A549 (cell line): ENCODE measurements around the gene PAK1IP1. TPM values are rescaled to one million over a fixed set of nuclear protein-coding genes. Genes with fewer than 3 reads are reported as not detected.

Experiments
- ATAC-seq, 2 experiments: fragments of 200-7000 bp in 1 of 2; fragments of >200 bp in 1 of 2; cut with Nextera tagmentation in 1 of 2; cut with Tn5 transposase in 1 of 2; 3 replicates each; pipeline versions ENCODE4 v1.8.0 to v1.9.1; 2018 to 2020; ENCODE audit warnings: mild to moderate bottlenecking in 1 of 2, moderate library complexity in 1 of 2
- CTCF ChIA-PET: fragments of 300-600 bp; sonication (Branson Sonifier 250); formaldehyde crosslinking; extraction: SDS; loops from one replicate; lab custom pipeline; 2021; ENCODE audit warnings: antibody characterized with exemption, inconsistent platforms; lab: Yijun Ruan, JAX
- POLR2A ChIA-PET: fragments of 350-600 bp; formaldehyde crosslinking; extraction: SDS; loops from one replicate; lab custom pipeline; 2021; ENCODE audit warnings: antibody characterized with exemption, inconsistent platforms; lab: Yijun Ruan, JAX
- DNase-seq, 2 experiments: peaks; one replicate each; pipeline versions ENCODE4 v3.0.0 to v3.0.0-alpha.2; 2011 to 2016; ENCODE audit warnings: low read depth in 1 of 2, low spot score in 1 of 2
- FAIRE-seq: peaks from 2 replicates; lab custom pipeline; 2011; peaks lifted over from hg19 to GRCh38; lab: Jason Lieb, UNC
- H3K27ac ChIP-seq, 2 experiments: fragments of >200 bp; sonication (Bioruptor Twin); formaldehyde crosslinking; 3 replicates each; pipeline ENCODE4 v1.5.1; 2016 to 2017
- H3K4me1 ChIP-seq: fragments of >200 bp; sonication (Bioruptor Twin); formaldehyde crosslinking; 3 replicates; pipeline ENCODE4 v1.6.1; 2016
- H3K4me2 ChIP-seq: fragments of >200 bp; sonication (Bioruptor Twin); formaldehyde crosslinking; 3 replicates; pipeline ENCODE4 v1.6.1; 2016
- H3K4me3 ChIP-seq: fragments of >200 bp; sonication (Bioruptor Twin); formaldehyde crosslinking; 3 replicates; pipeline ENCODE4 v1.5.1; 2016
- H3K9me3 ChIP-seq: fragments of >200 bp; sonication (Bioruptor Twin); formaldehyde crosslinking; 3 replicates; pipeline ENCODE4 v1.6.1; 2016
- CBX2 ChIP-seq: fragments of 200-600 bp; sonication (generic); IDR thresholded peaks from 2 replicates; pipeline ENCODE4 v1.6.1; 2016; ENCODE audit warnings: low read depth, mild to moderate bottlenecking, borderline replicate concordance
- CHD2 ChIP-seq: fragments of 150-350 bp; IDR thresholded peaks from 2 replicates; pipeline ENCODE4 v1.6.1; 2014; ENCODE audit warnings: low read length; ENCODE audit not compliant: partially characterized antibody
- CHD4 ChIP-seq: fragments of 200-600 bp; sonication (generic); IDR thresholded peaks from 2 replicates; pipeline ENCODE4 v1.6.1; 2016; ENCODE audit warnings: antibody characterized with exemption, mild to moderate bottlenecking, borderline replicate concordance
- FOSL2 ChIP-seq, 2 experiments: fragments of 450-650 bp in 1 of 2; fragments of >200 bp in 1 of 2; sonication (Bioruptor Twin) in 1 of 2; formaldehyde crosslinking; IDR thresholded peaks; 2 replicates each; pipeline versions ENCODE4 v1.5.0 to v1.6.1; 2016 to 2020; ENCODE audit warnings: mild to moderate bottlenecking in 1 of 2, moderate library complexity in 1 of 2
- GATA3 ChIP-seq: IDR thresholded peaks from 2 replicates; pipeline ENCODE4 v1.6.1; 2012; ENCODE audit warnings: borderline replicate concordance
- HOXA7 ChIP-seq: fragments of 250-450 bp; sonication (Bioruptor Pico); IDR thresholded peaks from 2 replicates; pipeline ENCODE4 v1.5.0; 2020; ENCODE audit warnings: mild to moderate bottlenecking, moderate library complexity
- HOXB13 ChIP-seq: fragments of 250-450 bp; sonication (Bioruptor Pico); IDR thresholded peaks from 2 replicates; pipeline ENCODE4 v1.5.0; 2020; ENCODE audit warnings: low read depth, mild to moderate bottlenecking, moderate library complexity
- HOXB5 ChIP-seq: fragments of 250-450 bp; sonication (Bioruptor Pico); IDR thresholded peaks from 2 replicates; pipeline ENCODE4 v1.5.0; 2020; ENCODE audit warnings: mild to moderate bottlenecking, moderate library complexity
- JUN ChIP-seq, 2 experiments: fragments of >200 bp; sonication (Bioruptor Twin); formaldehyde crosslinking; IDR thresholded peaks; 2 replicates in 1 of 2; 3 replicates in 1 of 2; pipeline ENCODE4 v1.6.1; 2016 to 2017
- MAFK ChIP-seq: fragments of 450-650 bp; IDR thresholded peaks from 2 replicates; pipeline ENCODE4 v1.6.1; 2014; ENCODE audit not compliant: partially characterized antibody
- NFE2L2 ChIP-seq: fragments of 150-350 bp; conservative IDR thresholded peaks from 2 replicates; pipeline ENCODE4 v1.6.1; 2014; ENCODE audit warnings: low read length
- NR3C1 ChIP-seq: fragments of >200 bp; sonication (Bioruptor Twin); formaldehyde crosslinking; IDR thresholded peaks from 3 replicates; pipeline ENCODE4 v1.6.1; 2017
- PHF8 ChIP-seq: fragments of 200-600 bp; sonication (generic); IDR thresholded peaks from 2 replicates; pipeline ENCODE4 v1.6.1; 2016; ENCODE audit warnings: low read depth, mild to moderate bottlenecking, antibody characterized with exemption, moderate library complexity, borderline replicate concordance
- RAD21 ChIP-seq, 2 experiments: fragments of >200 bp in 1 of 2; sonication (Bioruptor Twin) in 1 of 2; formaldehyde crosslinking in 1 of 2; IDR thresholded peaks in 1 of 2; conservative IDR thresholded peaks in 1 of 2; 2 replicates in 1 of 2; 3 replicates in 1 of 2; pipeline ENCODE4 v1.6.1; 2012 to 2018; ENCODE audit warnings: inconsistent platforms in 1 of 2
- RARB ChIP-seq: fragments of 250-450 bp; sonication (Bioruptor Pico); IDR thresholded peaks from 2 replicates; pipeline ENCODE4 v1.8.0; 2021; ENCODE audit warnings: mild to moderate bottlenecking, moderate library complexity
- RCOR1 ChIP-seq: fragments of 150-350 bp; IDR thresholded peaks from 2 replicates; pipeline ENCODE4 v1.6.1; 2014; ENCODE audit warnings: antibody characterized with exemption, low read length, low read depth
- SREBF2 ChIP-seq: fragments of 450-650 bp; IDR thresholded peaks from 2 replicates; pipeline ENCODE4 v1.6.1; 2014; ENCODE audit warnings: mild to moderate bottlenecking, moderate library complexity
- ZC3H11A ChIP-seq: fragments of 450-650 bp; IDR thresholded peaks from 2 replicates; pipeline ENCODE4 v1.6.1; 2014; ENCODE audit warnings: antibody characterized with exemption, mild to moderate bottlenecking
- WGBS: methylation state at CpG from one replicate; pipeline ENCODE4 v1.1.6; 2017; ENCODE audit errors: missing lambda C conversion rate; 5-methylcytosine and 5-hydroxymethylcytosine counted together
- polyA plus RNA-seq, 4 experiments: library from polyadenylated mRNA; depleted of rRNA in 3 of 4; stranded (reverse); fragments of >200 nt; fragmentation: RNase III in 1 of 4; extraction: RNeasy Plus Mini Kit Qiagen cat#74134 plus additional on column Dnase treatment in 1 of 4; gene quantifications; 2 replicates in 3 of 4; 3 replicates in 1 of 4; pipeline ENCODE4 v1.2.3, GENCODE V29; 2011 to 2017
- TF ChIP-seq, protein P1 (sequence below): fragments of >200 bp; sonication (Bioruptor Twin); formaldehyde crosslinking; IDR thresholded peaks from 3 replicates; pipeline ENCODE4 v1.6.1; 2016
- TF ChIP-seq, protein P2 (sequence below): fragments of >200 bp; sonication (Bioruptor Twin); formaldehyde crosslinking; IDR thresholded peaks from 2 replicates; pipeline ENCODE4 v1.6.1; 2016
- TF ChIP-seq, protein P3 (sequence below): IDR thresholded peaks from 2 replicates; pipeline ENCODE4 v1.6.1; 2012
- TF ChIP-seq, protein P4 (sequence below): IDR thresholded peaks from 2 replicates; pipeline ENCODE4 v1.6.1; 2012
- TF ChIP-seq, protein P5 (sequence below): fragments of 250-450 bp; sonication (Bioruptor Pico); IDR thresholded peaks from 2 replicates; pipeline ENCODE4 v1.5.0; 2020; ENCODE audit warnings: low read depth, mild to moderate bottlenecking, moderate library complexity

The PAK1IP1 gene
- polyA plus RNA-seq, 2 of the 4 experiments (the other 2 are of a cell fraction), result 23.5 to 33.4 TPM

DNA sequence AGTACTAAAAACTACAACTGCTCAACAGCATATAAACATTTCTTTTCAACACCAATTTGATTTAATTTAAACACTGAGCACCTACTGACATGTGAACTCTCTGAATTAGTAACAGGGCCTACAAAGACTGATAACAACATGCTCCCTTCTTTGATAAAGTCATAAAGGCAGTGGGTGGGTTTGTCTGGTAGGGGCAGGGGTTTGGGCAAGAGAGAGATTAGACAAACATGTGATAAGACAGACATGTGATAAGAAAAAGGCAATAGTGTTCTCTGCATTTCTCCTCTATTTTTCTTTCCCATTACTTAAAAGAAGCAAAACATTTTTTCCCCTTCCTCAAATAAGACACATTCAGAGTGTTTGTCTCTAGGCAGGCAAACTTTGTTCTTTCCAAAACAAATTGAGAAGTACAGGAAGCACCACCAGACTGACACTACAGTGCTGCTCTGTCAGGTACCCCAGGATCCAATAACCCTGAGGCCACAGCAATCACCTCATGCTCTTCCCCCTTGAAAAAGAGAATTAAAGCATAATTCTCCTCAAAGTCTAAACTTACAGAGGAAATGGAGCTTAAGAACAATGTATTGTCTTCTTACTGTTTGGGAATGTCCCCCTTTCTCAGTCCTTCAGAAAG lies 12.3 kb upstream of the PAK1IP1 start:
- H3K4me2 ChIP-seq, result no peak overlapping the region
- CTCF ChIA-PET, result no interaction called here
- POLR2A ChIA-PET, result no interaction called here

DNA sequence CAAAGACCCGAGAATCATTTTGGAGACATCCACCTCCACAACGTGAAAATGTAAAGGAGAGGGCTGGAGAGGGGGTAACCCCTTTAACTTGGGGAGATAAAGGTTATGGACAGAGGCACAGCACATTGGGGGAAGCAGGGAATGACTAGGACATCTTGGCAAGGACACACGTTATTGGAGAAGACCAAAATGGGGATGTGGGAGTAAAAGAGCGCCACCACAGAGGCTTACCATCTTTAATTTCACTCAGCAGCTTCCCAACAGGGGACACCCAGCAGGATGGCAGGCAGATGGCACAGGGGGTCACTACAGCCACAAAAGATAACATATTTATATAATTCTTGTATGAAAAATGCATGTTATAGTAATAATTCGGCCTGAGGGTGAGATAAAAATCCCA lies 10.2 kb upstream of the PAK1IP1 start:
- Histone ChIP-seq H3K4me1 (no peaks in the 10 kb centered on the region), H3K4me2 (no peak overlapping the region), H3K4me3 (no peak overlapping the region), H3K27ac (no peak overlapping the region), H3K9me3 (no peaks in the 10 kb centered on the region)
- POLR2A ChIA-PET, result no interaction called here
- 61% methylated on average over 5 of the region's 5 CpGs for WGBS
- no peak for ATAC-seq
- CTCF ChIA-PET, result no interaction called here
- TF ChIP-seq RAD21 (conservative IDR thresholded peaks at IDR 0.05 in 1 of 2, IDR thresholded peaks at IDR 0.05 in 1 of 2) (no peak), PHF8 (no peak), NFE2L2 (no peak), NR3C1 (no peak), FOSL2 (IDR thresholded peaks at IDR 0.05) (no peak), FOSL2 (CRISPR knock-in tag; IDR thresholded peaks at IDR 0.05) (no peak), HOXA7 (no peak), RARB (no peak), CHD4 (no peak), CHD2 (no peak)
- TF ChIP-seq, protein P1, sequence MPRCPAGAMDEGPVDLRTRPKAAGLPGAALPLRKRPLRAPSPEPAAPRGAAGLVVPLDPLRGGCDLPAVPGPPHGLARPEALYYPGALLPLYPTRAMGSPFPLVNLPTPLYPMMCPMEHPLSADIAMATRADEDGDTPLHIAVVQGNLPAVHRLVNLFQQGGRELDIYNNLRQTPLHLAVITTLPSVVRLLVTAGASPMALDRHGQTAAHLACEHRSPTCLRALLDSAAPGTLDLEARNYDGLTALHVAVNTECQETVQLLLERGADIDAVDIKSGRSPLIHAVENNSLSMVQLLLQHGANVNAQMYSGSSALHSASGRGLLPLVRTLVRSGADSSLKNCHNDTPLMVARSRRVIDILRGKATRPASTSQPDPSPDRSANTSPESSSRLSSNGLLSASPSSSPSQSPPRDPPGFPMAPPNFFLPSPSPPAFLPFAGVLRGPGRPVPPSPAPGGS, result no peak
- TF ChIP-seq, protein P2, sequence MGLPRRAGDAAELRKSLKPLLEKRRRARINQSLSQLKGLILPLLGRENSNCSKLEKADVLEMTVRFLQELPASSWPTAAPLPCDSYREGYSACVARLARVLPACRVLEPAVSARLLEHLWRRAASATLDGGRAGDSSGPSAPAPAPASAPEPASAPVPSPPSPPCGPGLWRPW, result no peak
- DNase-seq, result no peak
- no peak for FAIRE-seq

More for the DNA sequence above, 12.3 kb upstream of the PAK1IP1 start:
- no peak for FAIRE-seq
- Histone ChIP-seq H3K27ac (no peak overlapping the region), H3K4me3 (no peak overlapping the region), H3K4me1 (no peaks in the 10 kb centered on the region), H3K9me3 (no peaks in the 10 kb centered on the region)
- DNase-seq, result no peak
- TF ChIP-seq RARB, result no peak
- no peak for TF ChIP-seq HOXB13 (CRISPR knock-in tag)
- TF ChIP-seq HOXA7, result no peak
- TF ChIP-seq CBX2, result no peak
- TF ChIP-seq SREBF2, result no peak
- TF ChIP-seq, protein P3, sequence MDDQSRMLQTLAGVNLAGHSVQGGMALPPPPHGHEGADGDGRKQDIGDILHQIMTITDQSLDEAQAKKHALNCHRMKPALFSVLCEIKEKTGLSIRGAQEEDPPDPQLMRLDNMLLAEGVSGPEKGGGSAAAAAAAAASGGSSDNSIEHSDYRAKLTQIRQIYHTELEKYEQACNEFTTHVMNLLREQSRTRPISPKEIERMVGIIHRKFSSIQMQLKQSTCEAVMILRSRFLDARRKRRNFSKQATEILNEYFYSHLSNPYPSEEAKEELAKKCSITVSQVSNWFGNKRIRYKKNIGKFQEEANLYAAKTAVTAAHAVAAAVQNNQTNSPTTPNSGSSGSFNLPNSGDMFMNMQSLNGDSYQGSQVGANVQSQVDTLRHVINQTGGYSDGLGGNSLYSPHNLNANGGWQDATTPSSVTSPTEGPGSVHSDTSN, result no peak
- no peak for TF ChIP-seq HOXB5 (CRISPR knock-in tag)
- no peak for TF ChIP-seq RAD21 (conservative IDR thresholded peaks at IDR 0.05 in 1 of 2, IDR thresholded peaks at IDR 0.05 in 1 of 2)
- TF ChIP-seq, protein P4, sequence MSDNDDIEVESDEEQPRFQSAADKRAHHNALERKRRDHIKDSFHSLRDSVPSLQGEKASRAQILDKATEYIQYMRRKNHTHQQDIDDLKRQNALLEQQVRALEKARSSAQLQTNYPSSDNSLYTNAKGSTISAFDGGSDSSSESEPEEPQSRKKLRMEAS, result no peak
- TF ChIP-seq, protein P5, sequence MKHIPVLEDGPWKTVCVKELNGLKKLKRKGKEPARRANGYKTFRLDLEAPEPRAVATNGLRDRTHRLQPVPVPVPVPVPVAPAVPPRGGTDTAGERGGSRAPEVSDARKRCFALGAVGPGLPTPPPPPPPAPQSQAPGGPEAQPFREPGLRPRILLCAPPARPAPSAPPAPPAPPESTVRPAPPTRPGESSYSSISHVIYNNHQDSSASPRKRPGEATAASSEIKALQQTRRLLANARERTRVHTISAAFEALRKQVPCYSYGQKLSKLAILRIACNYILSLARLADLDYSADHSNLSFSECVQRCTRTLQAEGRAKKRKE (CRISPR knock-in tag), result no peak
- no peak for TF ChIP-seq RCOR1
- no peak for TF ChIP-seq FOSL2 (IDR thresholded peaks at IDR 0.05)
- no peak for TF ChIP-seq FOSL2 (CRISPR knock-in tag; IDR thresholded peaks at IDR 0.05)
- no peak for TF ChIP-seq JUN (IDR thresholded peaks at IDR 0.05)
- no peak for TF ChIP-seq GATA3
- TF ChIP-seq MAFK, result no peak
- TF ChIP-seq ZC3H11A, result no peak
- TF ChIP-seq PHF8, result no peak
- TF ChIP-seq, all 56 proteins: peak for 0
- ATAC-seq, result no peak
